PC-3 (cell line): ENCODE data around the gene SELL.

Experiments
- EZH2 ChIP-seq: fragments of 300-600 bp; sonication (generic); IDR thresholded peaks from one replicate; pipeline ENCODE4 v1.6.1; 2017; ENCODE audit warnings: antibody characterized with exemption, mild to moderate bottlenecking, low read length; ENCODE audit not compliant: unreplicated experiment
- EZH2phosphoT487 ChIP-seq: fragments of 300-600 bp; sonication (generic); IDR thresholded peaks from 2 replicates; pipeline ENCODE4 v1.6.1; 2018; ENCODE audit warnings: mild to moderate bottlenecking, antibody characterized with exemption, low read length, borderline replicate concordance
- TF ChIP-seq, protein P1 (sequence below): fragments of 300-600 bp; sonication (generic); conservative IDR thresholded peaks from 2 replicates; pipeline ENCODE4 v1.5.1; 2017; ENCODE audit warnings: antibody characterized with exemption, low read depth, mild to moderate bottlenecking, low read length

DNA sequence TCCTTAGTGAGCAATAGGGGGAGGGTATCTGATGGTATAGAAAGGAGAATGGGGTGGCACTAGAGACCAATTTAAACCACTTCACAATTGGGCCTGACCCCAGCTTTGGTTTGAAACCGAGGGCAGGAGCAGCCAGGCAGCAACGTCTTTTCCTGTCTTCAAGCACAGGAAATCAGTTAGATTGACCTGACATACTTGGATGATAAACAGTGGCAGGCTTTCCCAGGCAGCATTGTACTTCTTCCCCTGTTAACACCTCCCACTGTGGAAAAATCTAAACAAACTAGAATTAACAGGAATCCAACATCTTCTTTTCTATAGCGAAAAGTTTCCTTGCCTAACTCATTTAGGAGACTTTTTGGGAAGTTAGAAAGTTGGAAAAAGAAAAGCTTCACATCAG is 40.6 kb downstream of the SELL start:
- TF ChIP-seq, protein P1, sequence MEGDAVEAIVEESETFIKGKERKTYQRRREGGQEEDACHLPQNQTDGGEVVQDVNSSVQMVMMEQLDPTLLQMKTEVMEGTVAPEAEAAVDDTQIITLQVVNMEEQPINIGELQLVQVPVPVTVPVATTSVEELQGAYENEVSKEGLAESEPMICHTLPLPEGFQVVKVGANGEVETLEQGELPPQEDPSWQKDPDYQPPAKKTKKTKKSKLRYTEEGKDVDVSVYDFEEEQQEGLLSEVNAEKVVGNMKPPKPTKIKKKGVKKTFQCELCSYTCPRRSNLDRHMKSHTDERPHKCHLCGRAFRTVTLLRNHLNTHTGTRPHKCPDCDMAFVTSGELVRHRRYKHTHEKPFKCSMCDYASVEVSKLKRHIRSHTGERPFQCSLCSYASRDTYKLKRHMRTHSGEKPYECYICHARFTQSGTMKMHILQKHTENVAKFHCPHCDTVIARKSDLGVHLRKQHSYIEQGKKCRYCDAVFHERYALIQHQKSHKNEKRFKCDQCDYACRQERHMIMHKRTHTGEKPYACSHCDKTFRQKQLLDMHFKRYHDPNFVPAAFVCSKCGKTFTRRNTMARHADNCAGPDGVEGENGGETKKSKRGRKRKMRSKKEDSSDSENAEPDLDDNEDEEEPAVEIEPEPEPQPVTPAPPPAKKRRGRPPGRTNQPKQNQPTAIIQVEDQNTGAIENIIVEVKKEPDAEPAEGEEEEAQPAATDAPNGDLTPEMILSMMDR = no peak
- no peak for TF ChIP-seq EZH2
- no peak for TF ChIP-seq EZH2phosphoT487
